Activated CD8-positive, alpha-beta T cell treated with anti-CD3 and anti-CD28 coated beads for 36 hours (primary cell): ENCODE data around the gene CLNK. TPM values are rescaled to one million over a fixed set of nuclear protein-coding genes. Genes with fewer than 3 reads are reported as not detected.

Experiments used
- ATAC-seq: fragments of 200-7000 bp; cut with Tn5 transposase; one replicate; pipeline ENCODE4 v1.10.0; 2021; ENCODE audit warnings: mild to moderate bottlenecking, moderate library complexity
- CTCF ChIA-PET: fragments of 350-600 bp; sonication (Branson Sonifier 250); formaldehyde crosslinking; loops from one replicate; lab custom pipeline; 2021; ENCODE audit warnings: antibody characterized with exemption; lab: Charles Lee
- POLR2A ChIA-PET: fragments of 350-600 bp; sonication (Branson Sonifier 250); formaldehyde crosslinking; loops from one replicate; lab custom pipeline; 2021; ENCODE audit warnings: antibody characterized with exemption; lab: Charles Lee
- DNase-seq: peaks from one replicate; pipeline ENCODE4 v3.0.0-alpha.2; 2020
- H3K27ac Mint-ChIP-seq: one replicate; pipeline ENCODE4 v1.8.0; 2021; ENCODE audit warnings: mild to moderate bottlenecking, mixed read lengths
- H3K27me3 Mint-ChIP-seq: one replicate; pipeline ENCODE4 v1.8.0; 2021; ENCODE audit warnings: mixed read lengths
- H3K36me3 Mint-ChIP-seq: one replicate; pipeline ENCODE4 v1.8.0; 2021; ENCODE audit warnings: low read depth, mixed read lengths
- H3K4me1 Mint-ChIP-seq: one replicate; pipeline ENCODE4 v1.8.0; 2021; ENCODE audit warnings: low read depth, mixed read lengths
- H3K4me3 Mint-ChIP-seq: one replicate; pipeline ENCODE4 v1.8.0; 2021; ENCODE audit warnings: mild to moderate bottlenecking, moderate library complexity, mixed read lengths
- H3K9me3 Mint-ChIP-seq: one replicate; pipeline ENCODE4 v1.8.0; 2021; ENCODE audit warnings: mixed read lengths
- intact Hi-C: fragments of 100-400 bp; cut with micrococcal nuclease; formaldehyde crosslinking; loops from one replicate; pipeline ENCODE4 v1.10.0; 2022
- total RNA-seq, 2 experiments: library from RNA; stranded (reverse); gene quantifications; one replicate each; pipeline ENCODE4 v1.2.3, GENCODE V29; 2021
- TF ChIP-seq, protein P1 (sequence below): fragments of 200-600 bp; IDR thresholded peaks from one replicate; pipeline ENCODE4 v1.8.0; 2022; ENCODE audit warnings: antibody characterized with exemption, mild to moderate bottlenecking

CLNK gene
- total RNA-seq, 2 experiments from 2014 or later, result 0.18 TPM; not detected in 1

DNA sequence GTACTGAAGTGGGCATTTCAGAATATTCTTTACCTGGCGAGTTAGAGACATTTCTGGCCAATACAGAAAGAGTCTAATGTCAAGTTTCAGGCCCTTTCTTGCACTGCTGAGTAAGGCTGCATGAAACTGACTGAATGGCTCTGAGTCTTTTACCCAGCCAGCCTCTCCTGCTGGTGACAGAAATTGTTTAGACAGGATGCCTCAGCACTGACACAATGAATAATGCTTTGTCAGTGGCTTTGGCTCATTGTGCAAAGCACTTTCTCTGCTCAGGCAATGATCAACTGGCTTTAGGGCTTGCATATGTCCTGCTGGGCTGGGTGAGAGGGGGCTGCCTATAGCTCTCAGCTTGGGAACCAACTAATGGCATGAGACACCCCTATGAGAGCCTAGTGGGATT is 45.5 kb downstream of the CLNK start:
- CTCF ChIA-PET, result no interaction called here
- peaks cover 9% of the 10 kb centered on the region for H3K4me1 Mint-ChIP-seq
- no peaks in the 10 kb centered on the region for H3K36me3 Mint-ChIP-seq
- POLR2A ChIA-PET, result no interaction called here
- intact Hi-C loops, result no loop called here
- H3K4me3 Mint-ChIP-seq, result no peak overlapping the region
- no peaks in the 10 kb centered on the region for H3K9me3 Mint-ChIP-seq
- no peaks in the 10 kb centered on the region for H3K27me3 Mint-ChIP-seq
- TF ChIP-seq, protein P1, sequence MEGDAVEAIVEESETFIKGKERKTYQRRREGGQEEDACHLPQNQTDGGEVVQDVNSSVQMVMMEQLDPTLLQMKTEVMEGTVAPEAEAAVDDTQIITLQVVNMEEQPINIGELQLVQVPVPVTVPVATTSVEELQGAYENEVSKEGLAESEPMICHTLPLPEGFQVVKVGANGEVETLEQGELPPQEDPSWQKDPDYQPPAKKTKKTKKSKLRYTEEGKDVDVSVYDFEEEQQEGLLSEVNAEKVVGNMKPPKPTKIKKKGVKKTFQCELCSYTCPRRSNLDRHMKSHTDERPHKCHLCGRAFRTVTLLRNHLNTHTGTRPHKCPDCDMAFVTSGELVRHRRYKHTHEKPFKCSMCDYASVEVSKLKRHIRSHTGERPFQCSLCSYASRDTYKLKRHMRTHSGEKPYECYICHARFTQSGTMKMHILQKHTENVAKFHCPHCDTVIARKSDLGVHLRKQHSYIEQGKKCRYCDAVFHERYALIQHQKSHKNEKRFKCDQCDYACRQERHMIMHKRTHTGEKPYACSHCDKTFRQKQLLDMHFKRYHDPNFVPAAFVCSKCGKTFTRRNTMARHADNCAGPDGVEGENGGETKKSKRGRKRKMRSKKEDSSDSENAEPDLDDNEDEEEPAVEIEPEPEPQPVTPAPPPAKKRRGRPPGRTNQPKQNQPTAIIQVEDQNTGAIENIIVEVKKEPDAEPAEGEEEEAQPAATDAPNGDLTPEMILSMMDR, result no peak
- no peak for DNase-seq
- no peak overlapping the region for H3K27ac Mint-ChIP-seq
- ATAC-seq, result no peak

DNA sequence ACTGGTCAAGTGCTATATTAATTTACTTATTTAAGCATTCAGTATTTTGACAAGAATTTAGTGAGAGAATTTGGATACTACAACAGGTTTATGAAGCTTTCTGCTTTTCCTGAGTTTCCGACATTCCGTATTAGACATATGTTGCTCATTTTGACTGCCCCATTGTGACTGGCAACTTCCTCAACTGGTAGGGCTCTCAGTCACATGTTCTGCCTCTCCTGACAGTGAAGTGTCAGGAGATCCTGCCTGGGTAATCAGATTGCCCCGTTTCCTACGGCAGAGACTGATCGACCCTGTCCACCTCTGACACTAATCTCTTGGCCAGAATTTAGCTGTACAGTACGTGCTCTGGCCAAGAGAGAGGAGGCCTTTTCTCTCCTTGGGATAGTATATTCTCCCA is 49.5 kb downstream of the CLNK start:
- H3K27me3 Mint-ChIP-seq, result no peaks in the 10 kb centered on the region
- no peaks in the 10 kb centered on the region for H3K36me3 Mint-ChIP-seq
- no peak for ATAC-seq
- H3K4me1 Mint-ChIP-seq, result no peaks in the 10 kb centered on the region
- H3K27ac Mint-ChIP-seq, result no peak overlapping the region
- DNase-seq, result no peak
- POLR2A ChIA-PET, result no interaction called here
- H3K4me3 Mint-ChIP-seq, result no peak overlapping the region
- CTCF ChIA-PET, result no interaction called here
- TF ChIP-seq, protein P1, result no peak
- H3K9me3 Mint-ChIP-seq, result no peaks in the 10 kb centered on the region
- intact Hi-C loops, result no loop called here

DNA sequence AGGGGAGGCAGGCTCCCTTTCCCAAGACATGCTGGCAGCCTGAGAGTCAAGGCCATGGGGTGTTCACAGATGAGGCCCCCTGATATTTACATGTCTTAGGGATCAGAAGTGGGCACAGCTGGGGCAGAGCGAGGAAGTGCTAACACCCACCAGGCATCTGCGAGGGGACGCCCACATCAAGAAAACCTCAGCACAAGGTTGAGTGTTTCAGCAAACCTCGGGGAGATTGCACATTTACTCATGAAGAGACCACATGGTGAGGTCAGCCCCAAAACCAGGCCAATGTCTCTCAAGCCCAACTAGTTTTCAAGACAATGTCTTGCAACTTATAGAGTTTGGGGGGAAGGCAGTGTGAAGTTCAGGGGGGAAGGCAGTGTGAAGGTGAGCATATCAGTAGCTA is 55.2 kb downstream of the CLNK start:
- POLR2A ChIA-PET, result no interaction called here
- intact Hi-C loops, result no loop called here
- Mint-ChIP-seq H3K9me3 (no peaks in the 10 kb centered on the region), H3K36me3 (no peaks in the 10 kb centered on the region), H3K27me3 (peaks cover 2% of the 10 kb centered on the region), H3K27ac (no peak overlapping the region), H3K4me1 (peaks cover 14% of the 10 kb centered on the region), H3K4me3 (no peak overlapping the region)
- CTCF ChIA-PET, result no interaction called here
- ATAC-seq, result peak; percentile 61
- TF ChIP-seq, protein P1, result no peak
- DNase-seq, result peak; percentile 39

DNA sequence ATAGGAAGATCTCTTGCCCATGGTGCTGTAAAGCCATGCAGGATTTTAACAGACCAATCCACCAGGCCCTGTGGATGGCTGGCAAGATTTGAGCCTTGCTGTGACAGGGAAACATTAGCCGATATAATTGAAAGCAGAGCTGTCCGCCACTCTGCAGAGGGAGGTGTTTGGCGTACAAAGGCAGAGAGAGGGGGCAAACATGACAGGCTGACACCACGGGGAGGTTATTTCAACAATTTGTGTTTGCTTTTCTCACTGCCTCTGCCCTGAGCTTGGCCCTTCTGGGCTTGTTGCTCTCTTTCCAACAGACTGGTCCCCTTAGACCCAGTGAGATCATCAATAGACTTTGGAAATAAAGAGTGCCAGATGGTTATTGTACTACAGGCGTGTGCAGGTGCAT is 59.4 kb downstream of the CLNK start:
- no peak overlapping the region for H3K27ac Mint-ChIP-seq
- POLR2A ChIA-PET, result no interaction called here

DNA sequence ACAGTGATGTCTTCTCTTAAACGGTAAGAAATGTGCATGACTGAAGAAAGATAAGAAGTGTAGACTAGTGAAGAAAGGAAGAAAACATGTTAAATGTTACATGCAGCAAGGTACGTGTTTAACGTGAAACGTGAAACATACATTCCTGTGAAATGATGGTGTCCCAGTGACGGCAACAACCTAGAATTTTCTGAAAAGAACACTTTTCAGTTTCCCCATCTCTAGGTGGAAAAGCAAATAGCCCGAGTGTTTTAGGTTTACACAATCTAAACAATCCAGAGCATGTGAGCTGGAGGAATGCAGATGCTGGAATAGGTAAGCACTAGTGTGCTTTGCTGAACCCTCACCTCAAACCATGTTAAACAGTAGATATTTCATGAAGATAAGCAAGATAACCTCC is 60.7 kb downstream of the CLNK start:
- intact Hi-C loops, result no loop called here
- DNase-seq (no peak), ATAC-seq (no peak)
- H3K4me3 Mint-ChIP-seq, result no peak overlapping the region
- H3K27ac Mint-ChIP-seq, result no peak overlapping the region
- peaks cover 2% of the 10 kb centered on the region for H3K27me3 Mint-ChIP-seq
- H3K4me1 Mint-ChIP-seq, result peaks cover 6% of the 10 kb centered on the region
- H3K9me3 Mint-ChIP-seq, result no peaks in the 10 kb centered on the region
- ChIA-PET CTCF (no interaction called here), POLR2A (no interaction called here)
- H3K36me3 Mint-ChIP-seq, result no peaks in the 10 kb centered on the region
- TF ChIP-seq, protein P1, result no peak

More for the DNA sequence above, 59.4 kb downstream of the CLNK start:
- H3K4me1 Mint-ChIP-seq, result peaks cover 14% of the 10 kb centered on the region
- no peaks in the 10 kb centered on the region for H3K9me3 Mint-ChIP-seq
- intact Hi-C loops, result no loop called here
- H3K36me3 Mint-ChIP-seq, result no peaks in the 10 kb centered on the region
- CTCF ChIA-PET, result no interaction called here
- H3K4me3 Mint-ChIP-seq, result no peak overlapping the region
- H3K27me3 Mint-ChIP-seq, result peaks cover 2% of the 10 kb centered on the region
- DNase-seq, result no peak
- ATAC-seq, result no peak
- TF ChIP-seq, protein P1, result no peak
